Measurements from ENCODE around the gene LGI4. TPM values are rescaled to one million over a fixed set of nuclear protein-coding genes. Genes with fewer than 3 reads are reported as not detected.

The LGI4 gene
- total RNA-seq, 1 donor from 2014 or later = 0.10 TPM

DNA sequence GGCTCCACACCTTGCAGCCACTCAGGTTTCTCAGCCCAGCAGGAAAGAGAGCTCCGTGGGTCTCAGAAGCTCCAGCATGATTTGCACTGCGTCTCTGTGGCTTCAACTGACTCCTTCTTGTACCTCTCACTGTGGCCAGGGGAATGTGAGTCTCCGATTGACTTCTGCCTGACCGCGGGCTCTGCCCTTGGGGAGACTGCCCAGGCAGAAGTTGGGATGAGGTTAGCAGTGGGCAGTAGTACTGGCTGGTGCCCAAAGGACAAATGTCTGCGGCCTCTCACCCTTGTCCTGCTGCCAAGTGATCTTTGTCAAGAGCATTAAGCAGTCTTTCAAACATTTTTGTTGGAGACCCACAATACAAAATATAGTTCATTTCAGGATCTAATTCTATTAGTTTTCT is 53.7 kb downstream of the LGI4 start:
- H3K27me3 Mint-ChIP-seq (ENCODE audit: unreplicated experiment) = peaks cover 6% of the 10 kb centered on the region
- no peaks in the 10 kb centered on the region for H3K9me3 Mint-ChIP-seq (ENCODE audit: unreplicated experiment)
- TF ChIP-seq, protein P1, sequence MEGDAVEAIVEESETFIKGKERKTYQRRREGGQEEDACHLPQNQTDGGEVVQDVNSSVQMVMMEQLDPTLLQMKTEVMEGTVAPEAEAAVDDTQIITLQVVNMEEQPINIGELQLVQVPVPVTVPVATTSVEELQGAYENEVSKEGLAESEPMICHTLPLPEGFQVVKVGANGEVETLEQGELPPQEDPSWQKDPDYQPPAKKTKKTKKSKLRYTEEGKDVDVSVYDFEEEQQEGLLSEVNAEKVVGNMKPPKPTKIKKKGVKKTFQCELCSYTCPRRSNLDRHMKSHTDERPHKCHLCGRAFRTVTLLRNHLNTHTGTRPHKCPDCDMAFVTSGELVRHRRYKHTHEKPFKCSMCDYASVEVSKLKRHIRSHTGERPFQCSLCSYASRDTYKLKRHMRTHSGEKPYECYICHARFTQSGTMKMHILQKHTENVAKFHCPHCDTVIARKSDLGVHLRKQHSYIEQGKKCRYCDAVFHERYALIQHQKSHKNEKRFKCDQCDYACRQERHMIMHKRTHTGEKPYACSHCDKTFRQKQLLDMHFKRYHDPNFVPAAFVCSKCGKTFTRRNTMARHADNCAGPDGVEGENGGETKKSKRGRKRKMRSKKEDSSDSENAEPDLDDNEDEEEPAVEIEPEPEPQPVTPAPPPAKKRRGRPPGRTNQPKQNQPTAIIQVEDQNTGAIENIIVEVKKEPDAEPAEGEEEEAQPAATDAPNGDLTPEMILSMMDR (IDR thresholded peaks at IDR 0.05; ENCODE audit: unreplicated experiment) = no peak
- H3K4me1 Mint-ChIP-seq (ENCODE audit: unreplicated experiment) = no peaks in the 10 kb centered on the region
- H3K4me3 Mint-ChIP-seq (ENCODE audit: unreplicated experiment) = no peak overlapping the region
- peaks cover 7% of the 10 kb centered on the region for H3K36me3 Mint-ChIP-seq (ENCODE audit: low read depth, unreplicated experiment)
- no peak overlapping the region for H3K27ac Mint-ChIP-seq (ENCODE audit: unreplicated experiment)
- no peak for DNase-seq (ENCODE audit: low spot score)

DNA sequence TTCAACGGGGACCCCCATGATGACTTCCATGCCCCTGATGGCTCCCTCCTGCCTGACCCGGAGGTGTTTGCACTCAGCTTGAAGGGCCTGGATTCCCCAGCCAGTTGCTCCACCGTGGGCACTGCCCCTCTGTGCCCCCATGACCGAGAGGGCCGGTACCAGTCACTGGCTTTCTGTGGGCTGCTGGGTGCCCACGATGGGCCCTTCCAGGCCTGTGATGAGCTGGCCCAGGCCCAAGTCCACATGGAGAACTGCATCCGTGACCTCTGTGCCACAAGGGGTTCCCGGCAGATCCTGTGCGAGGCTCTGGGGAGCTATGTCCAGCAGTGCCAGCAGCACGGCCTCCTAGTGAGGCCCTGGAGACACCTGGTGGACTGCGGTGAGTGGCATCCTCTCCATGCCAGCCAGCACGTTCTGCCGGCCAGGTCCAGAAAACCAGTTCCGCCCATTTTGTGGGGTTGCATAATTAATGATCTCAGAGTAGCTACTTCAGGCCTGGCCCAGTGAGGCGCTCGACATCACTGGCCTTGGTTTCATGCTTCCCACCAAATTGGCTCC is 54.2 kb downstream of the LGI4 start:
- Mint-ChIP-seq H3K27me3 (ENCODE audit: unreplicated experiment) (peaks cover 6% of the 10 kb centered on the region), H3K9me3 (ENCODE audit: unreplicated experiment) (no peaks in the 10 kb centered on the region), H3K27ac (ENCODE audit: unreplicated experiment) (no peak overlapping the region), H3K4me1 (ENCODE audit: unreplicated experiment) (no peaks in the 10 kb centered on the region), H3K36me3 (ENCODE audit: low read depth, unreplicated experiment) (peaks cover 7% of the 10 kb centered on the region), H3K4me3 (ENCODE audit: unreplicated experiment) (no peak overlapping the region)
- DNase-seq (ENCODE audit: low spot score) = no peak
- TF ChIP-seq, protein P1 (IDR thresholded peaks at IDR 0.05; ENCODE audit: unreplicated experiment) = no peak

DNA sequence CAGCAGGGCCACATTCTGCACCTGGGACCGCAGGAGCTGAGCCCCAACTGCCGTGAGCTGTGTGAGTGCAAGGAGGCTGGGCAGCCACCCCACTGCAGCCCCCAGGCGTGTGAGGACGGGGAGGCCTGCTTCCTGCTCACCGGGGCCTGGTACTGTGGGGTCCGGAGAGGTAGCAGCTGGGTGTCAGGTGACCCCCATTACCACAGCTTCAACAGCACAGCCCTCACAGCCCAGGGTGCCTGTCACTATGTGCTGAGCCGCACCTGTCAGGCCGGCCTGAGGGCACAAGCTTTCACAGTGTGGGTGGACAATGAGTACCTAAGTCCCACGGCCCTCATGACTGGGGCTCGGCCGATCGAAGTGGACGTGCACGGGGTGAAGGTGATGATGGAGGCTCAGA is 55.0 kb downstream of the LGI4 start:
- no peak for DNase-seq (ENCODE audit: low spot score)
- H3K27ac Mint-ChIP-seq (ENCODE audit: unreplicated experiment) = no peak overlapping the region
- no peak overlapping the region for H3K4me3 Mint-ChIP-seq (ENCODE audit: unreplicated experiment)
- H3K27me3 Mint-ChIP-seq (ENCODE audit: unreplicated experiment) = peaks cover 6% of the 10 kb centered on the region
- H3K9me3 Mint-ChIP-seq (ENCODE audit: unreplicated experiment) = no peaks in the 10 kb centered on the region
- H3K36me3 Mint-ChIP-seq (ENCODE audit: low read depth, unreplicated experiment) = peaks cover 10% of the 10 kb centered on the region
- TF ChIP-seq, protein P1 (IDR thresholded peaks at IDR 0.05; ENCODE audit: unreplicated experiment) = no peak
- no peaks in the 10 kb centered on the region for H3K4me1 Mint-ChIP-seq (ENCODE audit: unreplicated experiment)

DNA sequence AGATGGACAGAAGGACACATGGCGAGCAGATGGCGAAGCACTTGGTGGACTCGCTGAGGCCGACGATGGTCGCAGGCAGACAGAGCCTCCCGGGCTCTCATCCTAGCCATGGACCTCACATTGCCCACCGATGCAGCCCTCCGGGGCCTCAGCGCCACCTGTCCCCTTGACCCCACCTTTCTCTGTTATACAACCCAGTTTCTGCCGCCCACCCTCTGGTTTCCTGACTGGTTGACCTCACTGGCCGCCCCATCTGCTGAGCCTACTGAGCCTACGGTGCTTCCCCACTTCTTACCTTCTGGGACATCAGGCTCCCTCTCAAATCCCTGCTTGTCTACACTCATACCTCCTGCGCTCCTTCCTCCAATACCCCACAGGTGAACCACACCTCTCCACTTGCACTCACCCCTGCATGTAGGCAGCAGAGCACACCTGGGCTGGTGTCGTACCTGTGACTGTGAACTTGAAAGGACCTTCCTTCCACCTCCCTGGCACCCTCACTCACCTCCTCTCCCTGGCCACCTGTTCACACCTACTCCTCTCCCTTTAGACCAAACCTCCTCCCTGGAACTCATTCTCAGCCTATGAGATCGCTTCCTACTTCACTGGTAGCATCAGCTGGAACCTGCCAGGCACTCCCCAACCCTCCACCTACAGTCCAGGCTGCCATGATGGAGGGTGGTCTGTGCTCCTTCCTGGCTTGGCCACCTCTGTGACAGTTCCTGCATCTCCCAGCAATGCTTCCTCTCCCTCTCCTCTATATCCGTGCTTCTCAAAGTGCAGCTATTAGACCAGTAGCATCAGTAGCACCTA is 57.2 kb downstream of the LGI4 start:
- TF ChIP-seq, protein P1 (IDR thresholded peaks at IDR 0.05; ENCODE audit: unreplicated experiment) = no peak
- Mint-ChIP-seq H3K9me3 (ENCODE audit: unreplicated experiment) (no peaks in the 10 kb centered on the region), H3K27me3 (ENCODE audit: unreplicated experiment) (peaks cover 6% of the 10 kb centered on the region), H3K4me1 (ENCODE audit: unreplicated experiment) (no peaks in the 10 kb centered on the region), H3K27ac (ENCODE audit: unreplicated experiment) (no peak overlapping the region), H3K36me3 (ENCODE audit: low read depth, unreplicated experiment) (peaks cover 10% of the 10 kb centered on the region), H3K4me3 (ENCODE audit: unreplicated experiment) (peak overlapping the region; percentile 13)
- no peak for DNase-seq (ENCODE audit: low spot score)

DNA sequence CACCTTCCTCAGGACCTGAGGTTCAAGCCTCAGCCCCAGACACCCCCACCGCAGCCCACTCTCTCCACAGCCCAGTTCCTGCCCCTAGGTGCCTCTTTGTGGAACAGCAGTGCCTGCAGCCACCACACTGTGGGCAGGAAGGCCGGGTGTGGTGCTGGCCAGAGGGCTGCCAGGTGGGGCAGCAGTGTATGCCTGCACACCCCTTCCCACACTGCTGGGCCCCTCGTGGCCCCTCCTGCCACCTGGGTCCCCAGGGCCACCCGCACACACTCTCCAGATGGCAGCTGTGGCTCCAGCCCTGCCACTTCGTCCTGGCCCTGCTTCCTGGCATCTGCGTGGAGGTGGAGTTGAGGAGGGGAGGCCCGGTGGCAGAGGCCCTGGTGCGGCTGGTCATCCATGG is 58.2 kb downstream of the LGI4 start:
- Mint-ChIP-seq H3K9me3 (ENCODE audit: unreplicated experiment) (no peaks in the 10 kb centered on the region), H3K27ac (ENCODE audit: unreplicated experiment) (no peak overlapping the region), H3K4me1 (ENCODE audit: unreplicated experiment) (no peaks in the 10 kb centered on the region), H3K4me3 (ENCODE audit: unreplicated experiment) (no peak overlapping the region), H3K27me3 (ENCODE audit: unreplicated experiment) (peaks cover 6% of the 10 kb centered on the region), H3K36me3 (ENCODE audit: low read depth, unreplicated experiment) (peaks cover 10% of the 10 kb centered on the region)
- no peak for DNase-seq (ENCODE audit: low spot score)
- TF ChIP-seq, protein P1 (IDR thresholded peaks at IDR 0.05; ENCODE audit: unreplicated experiment) = no peak
